Fibroblast of the aortic adventitia (primary cell): ENCODE measurements around the gene ZNF44. TPM values are rescaled to one million over a fixed set of nuclear protein-coding genes. Genes with fewer than 3 reads are reported as not detected.
A peak's percentile ranks its signal among the peaks of the same experiment; 100 is the strongest.

Experiments used
- DNase-seq: peaks from one replicate; pipeline ENCODE4 v3.0.0-alpha.2; 2010; ENCODE audit warnings: low read depth
- H3K4me3 ChIP-seq: 2 replicates; pipeline ENCODE4 v1.5.1; 2011; ENCODE audit warnings: low read depth, mild to moderate bottlenecking, control low read depth, low read length, moderate library complexity
- CTCF ChIP-seq: IDR thresholded peaks from 2 replicates; pipeline ENCODE4 v1.5.1; 2011; ENCODE audit warnings: mild to moderate bottlenecking, low read length, control low read depth, inconsistent platforms; ENCODE audit not compliant: insufficient read depth
- total RNA-seq: library from RNA; depleted of rRNA; stranded (reverse); fragments of >200 nt; gene quantifications from 2 replicates; pipeline ENCODE4 v1.2.3, GENCODE V29; 2012; ENCODE audit warnings: low replicate concordance

Gene ZNF44
- total RNA-seq, 1 donor: 5.3 TPM

- no peak for TF ChIP-seq CTCF
- DNase-seq: no peak
- H3K4me3 ChIP-seq: no peak overlapping the region
Measured at GRCh38 chr19:12284631-12285030, 10.1 kb downstream of the ZNF44 start.

GRCh38 chr19:12284226-12284625, 10.5 kb downstream of the ZNF44 start:
- no peak for DNase-seq
- no peak overlapping the region for H3K4me3 ChIP-seq
- no peak for TF ChIP-seq CTCF

GRCh38 chr19:12278713-12279112, 16.0 kb downstream of the ZNF44 start:
- no peak for DNase-seq
- H3K4me3 ChIP-seq: no peak overlapping the region
- no peak for TF ChIP-seq CTCF

GRCh38 chr19:12272980-12273901, 21.4 kb downstream of the ZNF44 start:
- H3K4me3 ChIP-seq: no peak overlapping the region
- no peak for TF ChIP-seq CTCF
- peak; percentile 2 for DNase-seq

GRCh38 chr19:12272386-12272785, 22.3 kb downstream of the ZNF44 start:
- TF ChIP-seq CTCF: no peak
- no peak overlapping the region for H3K4me3 ChIP-seq
- DNase-seq: no peak

GRCh38 chr19:12270854-12271253, 23.8 kb downstream of the ZNF44 start:
- no peak for DNase-seq
- H3K4me3 ChIP-seq: no peak overlapping the region
- no peak for TF ChIP-seq CTCF
